Measurements from ENCODE around the gene SREK1.

SREK1 gene

DNA sequence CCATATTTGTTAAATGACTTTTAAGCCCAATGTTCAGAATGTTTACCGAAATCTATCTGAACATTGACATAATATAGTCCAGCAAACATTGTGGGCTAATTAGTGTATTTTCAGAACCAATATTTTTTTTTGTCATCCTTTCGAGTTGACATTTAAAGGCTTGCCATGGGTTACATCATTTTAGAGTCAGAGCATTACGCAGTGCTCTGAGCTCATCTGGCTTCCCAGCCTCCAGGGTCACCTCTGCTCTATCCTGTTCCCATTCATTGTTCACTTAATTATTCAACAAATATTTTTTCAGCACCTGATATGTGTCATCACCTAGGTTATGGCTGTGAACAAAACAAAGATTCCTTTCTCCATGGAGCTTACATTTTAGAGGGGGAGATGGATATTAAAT lies 80.2 kb downstream of the SREK1 start:
- no peak for DNase-seq

- no peak for DNase-seq
These were observed 80.9 kb downstream of the SREK1 start for GRCh38 chr5:66224773-66225553.

GRCh38 chr5:66230551-66230950 lies 86.5 kb downstream of the SREK1 start:
- DNase-seq = no peak

DNA sequence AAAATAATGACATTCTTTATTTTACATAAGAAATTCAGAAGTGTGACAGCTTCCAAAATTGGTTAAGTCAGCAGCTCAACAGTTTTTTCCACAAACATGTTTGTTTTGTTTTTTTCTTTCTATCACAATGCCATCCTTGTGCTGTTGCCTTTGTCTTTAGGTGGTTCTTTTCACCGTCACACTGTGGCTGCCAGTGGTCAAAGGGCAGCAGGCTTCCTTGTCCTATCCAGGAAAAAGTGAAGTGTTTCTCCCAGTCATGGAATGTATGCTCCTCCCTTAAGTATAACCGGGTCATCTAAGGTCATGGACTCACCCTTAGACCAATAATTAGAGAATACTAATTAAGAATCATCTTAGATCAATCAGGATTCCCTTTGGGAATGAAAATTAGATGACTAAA lies 87.4 kb downstream of the SREK1 start:
- DNase-seq = no peak

- no peak for DNase-seq
These were observed 88.2 kb downstream of the SREK1 start for GRCh38 chr5:66232275-66232674.

DNA sequence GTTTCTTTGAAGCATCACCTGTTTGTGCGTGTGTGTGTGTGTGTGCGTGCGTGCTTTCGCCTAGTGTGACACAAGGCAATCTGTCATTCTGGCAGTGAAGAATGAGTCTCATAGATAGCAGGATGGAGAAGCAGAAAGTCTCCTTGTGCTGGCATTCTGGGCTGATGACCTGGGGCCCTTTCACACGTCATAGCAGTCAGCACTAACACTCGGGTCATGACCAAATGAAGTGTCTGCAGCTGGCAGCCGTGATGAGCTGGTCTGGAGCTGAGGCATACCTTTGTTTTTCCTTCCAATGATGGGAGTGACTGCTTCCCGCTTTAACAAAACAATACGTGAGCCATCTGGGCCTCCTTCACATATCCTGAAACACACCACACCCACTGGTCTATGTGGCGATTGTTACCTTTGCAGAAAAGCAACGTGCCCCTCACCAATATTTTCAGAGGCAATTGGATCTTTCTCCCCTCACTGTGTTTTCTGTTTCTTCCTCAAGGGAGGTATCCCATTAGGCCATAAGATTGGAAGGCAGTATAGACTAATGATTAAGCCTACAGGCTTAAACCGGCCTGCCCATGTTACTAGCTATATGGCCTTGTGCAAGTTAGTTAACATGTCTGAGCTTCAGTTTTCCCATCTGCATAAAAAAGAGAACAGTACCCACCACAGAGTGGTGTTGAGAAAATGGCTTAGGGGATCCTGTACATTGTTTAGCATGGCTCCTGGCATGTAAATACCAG lies 88.8 kb downstream of the SREK1 start:
- DNase-seq = no peak
